ENCODE data around the gene PTGDS.

DNA sequence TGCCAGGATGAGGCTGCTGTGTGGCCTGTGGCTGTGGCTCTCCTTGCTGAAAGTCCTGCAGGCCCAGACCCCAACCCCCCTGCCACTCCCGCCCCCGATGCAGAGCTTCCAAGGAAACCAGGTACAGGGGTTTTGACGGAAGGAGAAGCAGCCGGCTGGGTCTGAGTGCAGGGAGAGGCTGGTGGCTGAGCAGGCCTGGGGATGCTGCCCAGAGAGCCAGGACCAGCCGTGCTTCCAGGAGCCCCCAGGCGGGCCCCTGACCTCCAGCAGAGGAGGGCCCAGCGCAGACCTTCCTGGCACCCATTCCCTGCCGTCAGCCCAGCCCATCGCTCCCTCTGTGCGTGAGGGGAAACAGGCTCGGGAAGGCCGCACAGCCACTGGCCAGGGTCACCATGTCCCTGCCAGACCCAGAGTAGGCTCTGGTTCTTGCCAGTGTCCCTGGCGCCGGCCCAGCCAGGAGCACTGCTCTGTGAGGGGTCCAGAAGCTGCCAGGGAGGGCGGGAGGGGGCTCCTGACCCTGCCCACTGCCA, 24.9 kb upstream of the PTGDS start:
- no peak for TF ChIP-seq ARNT (IDR thresholded peaks at IDR 0.05)
- TF ChIP-seq ELF4 (IDR thresholded peaks at IDR 0.05), result no peak
- no peak for TF ChIP-seq FOXM1 (IDR thresholded peaks at IDR 0.05; ENCODE audit: borderline replicate concordance)
- no peak for TF ChIP-seq ZNF384 (IDR thresholded peaks at IDR 0.05)
- TF ChIP-seq, protein P1, sequence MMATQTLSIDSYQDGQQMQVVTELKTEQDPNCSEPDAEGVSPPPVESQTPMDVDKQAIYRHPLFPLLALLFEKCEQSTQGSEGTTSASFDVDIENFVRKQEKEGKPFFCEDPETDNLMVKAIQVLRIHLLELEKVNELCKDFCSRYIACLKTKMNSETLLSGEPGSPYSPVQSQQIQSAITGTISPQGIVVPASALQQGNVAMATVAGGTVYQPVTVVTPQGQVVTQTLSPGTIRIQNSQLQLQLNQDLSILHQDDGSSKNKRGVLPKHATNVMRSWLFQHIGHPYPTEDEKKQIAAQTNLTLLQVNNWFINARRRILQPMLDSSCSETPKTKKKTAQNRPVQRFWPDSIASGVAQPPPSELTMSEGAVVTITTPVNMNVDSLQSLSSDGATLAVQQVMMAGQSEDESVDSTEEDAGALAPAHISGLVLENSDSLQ (IDR thresholded peaks at IDR 0.05), result no peak
- TF ChIP-seq SP1 (IDR thresholded peaks at IDR 0.05), result no peak
- no peak for TF ChIP-seq NFRKB (IDR thresholded peaks at IDR 0.05)
- no peak for TF ChIP-seq FOXK2 (IDR thresholded peaks at IDR 0.05)
- TF ChIP-seq BHLHE40 (IDR thresholded peaks at IDR 0.05; ENCODE audit: borderline replicate concordance), result no peak
- TF ChIP-seq SUZ12 (IDR thresholded peaks at IDR 0.05), result no peak
